RWPE2 (cell line): ENCODE results near the gene RIPK3.

Experiments
- ATAC-seq: fragments of 200-7000 bp; cut with Tn5 transposase; 3 replicates; pipeline ENCODE4 v1.9.1; 2021; ENCODE audit warnings: low read depth
- DNase-seq: peaks from one replicate; pipeline ENCODE4 v3.0.0-alpha.2; 2020; ENCODE audit warnings: low spot score
- H3K27ac ChIP-seq: fragments of 450-650 bp; 2 replicates; pipeline ENCODE4 v1.5.1; 2017; ENCODE audit warnings: mild to moderate bottlenecking; ENCODE audit not compliant: poor library complexity, severe bottlenecking
- H3K27me3 ChIP-seq: fragments of 250-450 bp; sonication (Bioruptor Pico); 2 replicates; pipeline ENCODE4 v1.5.1; 2021; ENCODE audit warnings: mild to moderate bottlenecking, moderate library complexity; ENCODE audit not compliant: insufficient read depth, poor library complexity, severe bottlenecking
- H3K36me3 ChIP-seq: fragments of 250-450 bp; sonication (Bioruptor Pico); 2 replicates; pipeline ENCODE4 v1.5.1; 2020; ENCODE audit warnings: low read depth, mild to moderate bottlenecking, moderate library complexity
- H3K4me1 ChIP-seq: fragments of 250-450 bp; sonication (Bioruptor Pico); 2 replicates; pipeline ENCODE4 v1.5.1; 2021; ENCODE audit warnings: mild to moderate bottlenecking, moderate library complexity; ENCODE audit not compliant: insufficient read depth, poor library complexity, severe bottlenecking
- H3K4me3 ChIP-seq: fragments of 250-450 bp; sonication (Bioruptor Pico); 2 replicates; pipeline ENCODE4 v1.5.1; 2021; ENCODE audit warnings: mild to moderate bottlenecking, moderate library complexity; ENCODE audit not compliant: severe bottlenecking
- H3K9me3 ChIP-seq: fragments of 250-450 bp; sonication (Bioruptor Pico); 2 replicates; pipeline ENCODE4 v1.5.1; 2021; ENCODE audit warnings: mild to moderate bottlenecking, moderate library complexity; ENCODE audit not compliant: severe bottlenecking
- TF ChIP-seq, protein P1 (sequence below): fragments of 450-650 bp; IDR thresholded peaks from one replicate; pipeline ENCODE4 v1.5.1; 2017; ENCODE audit warnings: mild to moderate bottlenecking, moderate library complexity; ENCODE audit not compliant: poor library complexity, severe bottlenecking

RIPK3 gene

DNA sequence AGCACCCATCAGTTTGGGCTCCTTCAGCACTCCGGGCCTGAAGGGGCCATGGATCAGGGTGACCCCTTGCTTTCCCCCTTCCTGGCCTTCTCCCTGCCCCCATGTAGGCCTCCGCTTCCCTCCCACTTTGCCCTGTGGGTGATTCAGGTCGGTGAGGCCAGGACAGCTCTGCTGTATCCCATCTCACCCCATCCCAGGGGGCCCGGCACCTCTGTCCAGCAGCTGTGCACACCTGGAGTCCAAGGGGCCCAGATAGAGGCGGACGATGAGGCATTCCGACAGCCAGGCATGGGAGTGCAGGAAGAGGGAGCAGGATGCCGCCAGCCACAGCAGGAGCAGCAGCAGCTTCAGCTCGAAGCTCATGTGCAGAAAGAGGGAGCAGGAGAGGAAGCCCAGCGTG, 17.1 kb downstream of the RIPK3 start:
- no peaks in the 10 kb centered on the region for H3K9me3 ChIP-seq
- no peak overlapping the region for H3K27ac ChIP-seq
- H3K27me3 ChIP-seq: no peaks in the 10 kb centered on the region
- peaks cover under 1% of the 10 kb centered on the region for H3K4me1 ChIP-seq
- DNase-seq: no peak
- no peak overlapping the region for H3K4me3 ChIP-seq
- H3K36me3 ChIP-seq: no peaks in the 10 kb centered on the region
- no peak for ATAC-seq
- TF ChIP-seq, protein P1, sequence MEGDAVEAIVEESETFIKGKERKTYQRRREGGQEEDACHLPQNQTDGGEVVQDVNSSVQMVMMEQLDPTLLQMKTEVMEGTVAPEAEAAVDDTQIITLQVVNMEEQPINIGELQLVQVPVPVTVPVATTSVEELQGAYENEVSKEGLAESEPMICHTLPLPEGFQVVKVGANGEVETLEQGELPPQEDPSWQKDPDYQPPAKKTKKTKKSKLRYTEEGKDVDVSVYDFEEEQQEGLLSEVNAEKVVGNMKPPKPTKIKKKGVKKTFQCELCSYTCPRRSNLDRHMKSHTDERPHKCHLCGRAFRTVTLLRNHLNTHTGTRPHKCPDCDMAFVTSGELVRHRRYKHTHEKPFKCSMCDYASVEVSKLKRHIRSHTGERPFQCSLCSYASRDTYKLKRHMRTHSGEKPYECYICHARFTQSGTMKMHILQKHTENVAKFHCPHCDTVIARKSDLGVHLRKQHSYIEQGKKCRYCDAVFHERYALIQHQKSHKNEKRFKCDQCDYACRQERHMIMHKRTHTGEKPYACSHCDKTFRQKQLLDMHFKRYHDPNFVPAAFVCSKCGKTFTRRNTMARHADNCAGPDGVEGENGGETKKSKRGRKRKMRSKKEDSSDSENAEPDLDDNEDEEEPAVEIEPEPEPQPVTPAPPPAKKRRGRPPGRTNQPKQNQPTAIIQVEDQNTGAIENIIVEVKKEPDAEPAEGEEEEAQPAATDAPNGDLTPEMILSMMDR: no peak

DNA sequence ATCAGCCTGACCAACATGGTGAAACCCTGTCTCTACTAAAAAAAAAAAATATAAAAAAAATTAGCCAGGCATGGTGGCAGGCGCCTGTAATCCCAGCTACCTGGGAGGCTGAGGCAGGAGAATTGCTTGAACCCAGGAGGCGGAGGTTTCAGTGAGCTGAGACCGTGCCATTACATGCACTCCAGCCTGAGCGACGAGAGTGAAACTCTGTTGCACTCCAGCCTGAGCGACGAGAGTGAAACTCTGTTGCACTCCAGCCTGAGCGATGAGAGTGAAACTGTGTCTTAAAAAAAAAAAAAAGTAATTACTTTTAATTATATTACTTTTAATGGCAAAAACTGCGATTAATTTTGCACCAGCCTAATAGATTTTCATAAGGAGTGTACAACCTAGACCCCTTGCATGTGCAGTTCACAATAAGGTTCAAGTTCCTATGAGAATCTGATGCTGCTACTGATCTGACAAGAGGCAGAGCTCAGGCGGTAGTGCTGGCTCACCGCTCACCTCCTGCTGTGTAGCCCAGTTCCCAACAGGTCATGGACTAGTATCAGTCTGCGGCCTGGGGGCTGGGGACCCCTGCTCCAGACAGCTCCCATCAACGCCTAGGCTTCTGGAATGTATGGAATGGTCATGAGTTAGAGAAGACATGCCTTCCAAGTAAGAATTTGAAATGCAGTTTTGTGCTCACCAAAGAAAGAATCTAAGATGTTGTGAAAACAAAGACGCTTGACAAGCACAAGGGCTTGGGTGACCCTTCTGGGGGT, 18.4 kb downstream of the RIPK3 start:
- Histone ChIP-seq H3K27ac (no peak overlapping the region), H3K9me3 (no peaks in the 10 kb centered on the region), H3K27me3 (no peaks in the 10 kb centered on the region), H3K4me1 (peaks cover 10% of the 10 kb centered on the region), H3K36me3 (no peaks in the 10 kb centered on the region), H3K4me3 (no peak overlapping the region)
- TF ChIP-seq, protein P1: no peak
- DNase-seq (no peak), ATAC-seq (no peak)

DNA sequence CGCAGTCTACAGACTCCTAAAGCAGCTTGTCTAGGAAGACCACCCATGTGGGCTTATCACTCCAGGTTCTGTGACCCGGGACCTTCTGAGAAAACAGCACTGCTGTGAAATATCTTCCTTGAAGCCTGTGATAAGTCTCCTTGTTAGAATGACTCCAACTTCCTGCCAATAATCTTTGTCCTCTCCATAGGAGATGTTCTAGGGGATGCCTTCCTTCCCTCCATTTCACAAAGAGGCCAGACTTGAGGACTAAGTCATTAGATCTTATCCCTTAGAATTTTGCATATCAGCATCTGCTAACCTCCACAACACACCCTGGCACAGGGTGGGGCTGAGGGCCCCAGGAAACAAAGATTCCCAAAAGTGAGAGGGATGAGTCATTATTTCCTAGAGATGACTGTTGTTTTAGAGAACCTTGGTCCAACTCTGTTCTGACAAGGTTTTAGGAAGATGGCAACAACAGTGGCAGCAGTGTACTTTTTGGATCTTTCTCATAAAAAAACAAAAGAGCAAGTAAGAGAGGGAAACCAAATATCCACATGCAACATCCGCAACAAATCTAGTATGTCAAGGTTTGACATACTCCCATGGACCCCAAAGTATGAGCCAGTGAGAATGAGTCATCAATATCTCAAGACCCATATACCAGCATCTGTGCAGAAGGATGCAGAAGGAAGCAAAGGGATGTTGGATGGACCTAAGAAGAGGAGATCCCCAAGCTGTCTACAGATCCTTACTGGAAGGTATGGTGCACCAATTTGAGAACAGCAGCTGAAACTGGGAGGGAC, 22.5 kb downstream of the RIPK3 start:
- Histone ChIP-seq H3K27me3 (no peaks in the 10 kb centered on the region), H3K9me3 (no peaks in the 10 kb centered on the region), H3K4me1 (peaks cover 20% of the 10 kb centered on the region), H3K36me3 (no peaks in the 10 kb centered on the region), H3K4me3 (no peak overlapping the region), H3K27ac (peak overlapping the region; percentile 1)
- DNase-seq: no peak
- ATAC-seq: peak; percentile 68
- TF ChIP-seq, protein P1: no peak

- TF ChIP-seq, protein P1: no peak
- no peaks in the 10 kb centered on the region for H3K36me3 ChIP-seq
- H3K27me3 ChIP-seq: no peaks in the 10 kb centered on the region
- DNase-seq: no peak
- H3K27ac ChIP-seq: peak overlapping the region; percentile 1
- peaks cover 20% of the 10 kb centered on the region for H3K4me1 ChIP-seq
- H3K9me3 ChIP-seq: no peaks in the 10 kb centered on the region
- H3K4me3 ChIP-seq: no peak overlapping the region
- ATAC-seq: no peak
Measured at GRCh38 chr14:24316597-24316950, 23.2 kb downstream of the RIPK3 start.
